GM18951 (cell line): Measurements from ENCODE around the gene STEAP1B.

ENCODE experiments used
- POLR2A ChIP-seq: IDR thresholded peaks from 4 replicates; pipeline ENCODE4 v1.6.1; 2011; ENCODE audit warnings: mild to moderate bottlenecking; ENCODE audit not compliant: insufficient read length, insufficient read depth; ENCODE audit errors: extremely low read depth
- in situ Hi-C: fragments of 300-500 bp; cut with MboI; formaldehyde crosslinking; loops from one replicate; pipeline ENCODE4 v1.12.0; 2022; ENCODE audit warnings: low sequenced_read_pairs, mixed read lengths, inconsistent platforms; ENCODE audit not compliant: unreplicated experiment

Gene STEAP1B

GRCh38 chr7:22420008-22420407 lies 80.0 kb downstream of the STEAP1B start:
- TF ChIP-seq POLR2A, result no peak
- in situ Hi-C loops, result no loop called here

DNA sequence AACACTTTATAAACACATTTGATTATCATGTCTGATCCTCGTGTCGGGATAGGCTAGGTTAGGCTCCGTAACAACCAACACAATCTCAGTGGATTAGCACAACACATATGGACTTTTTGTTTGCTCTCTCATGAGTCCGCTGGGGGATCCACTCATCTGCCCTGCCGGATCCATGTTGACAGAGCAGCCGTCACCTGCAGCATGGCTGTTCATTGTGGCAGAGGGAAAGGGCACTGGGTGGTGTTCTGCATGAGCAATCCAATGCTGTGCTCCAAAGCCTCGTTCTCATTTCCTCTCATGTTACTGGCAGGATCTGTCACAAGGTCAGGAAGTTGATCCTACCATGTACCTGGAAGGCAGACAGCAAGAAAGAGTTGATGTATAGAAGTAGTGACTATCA lies 80.5 kb downstream of the STEAP1B start:
- in situ Hi-C loops, result no loop called here
- TF ChIP-seq POLR2A, result no peak

GRCh38 chr7:22418251-22419046 lies 81.5 kb downstream of the STEAP1B start:
- TF ChIP-seq POLR2A, result no peak
- in situ Hi-C loops, result no loop called here

DNA sequence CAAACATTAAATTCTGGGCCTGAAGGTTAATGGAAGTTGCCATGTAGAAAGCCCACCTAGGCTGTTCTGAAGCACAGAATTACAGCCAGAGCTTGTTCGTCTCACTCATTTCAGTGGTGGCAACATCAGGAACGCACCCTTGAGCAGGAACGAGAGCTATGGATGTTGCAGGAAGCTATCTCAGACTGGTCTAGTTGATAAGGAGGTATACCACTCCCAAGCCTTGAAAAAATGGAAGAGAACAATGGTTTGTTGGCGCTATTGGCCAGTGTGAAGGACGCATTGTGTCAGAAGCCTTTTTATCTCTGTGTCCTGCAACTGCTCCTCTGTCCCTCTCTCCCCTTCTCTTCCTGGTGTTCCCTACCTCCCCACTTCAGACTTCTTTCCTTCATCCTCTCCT lies 82.1 kb downstream of the STEAP1B start:
- TF ChIP-seq POLR2A, result no peak
- in situ Hi-C loops, result no loop called here

DNA sequence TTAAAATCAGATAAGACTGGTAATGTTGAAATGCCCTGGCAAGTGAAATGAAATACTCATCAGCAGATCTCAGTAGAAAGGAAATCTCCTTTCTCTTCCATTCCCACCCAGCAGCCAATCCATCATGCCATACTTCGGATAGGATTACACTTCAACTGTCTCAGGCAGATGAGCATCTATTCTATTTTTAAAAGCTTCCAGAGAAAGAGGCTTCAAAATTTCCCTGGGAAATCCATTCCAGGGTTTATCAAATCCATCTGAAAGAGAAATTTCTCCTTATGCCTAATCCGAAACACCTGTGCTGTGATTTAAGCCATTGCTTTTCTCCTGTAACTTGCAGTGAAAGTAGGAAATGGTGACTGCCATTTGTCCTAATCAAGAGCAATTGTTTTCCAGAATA lies 82.6 kb downstream of the STEAP1B start:
- in situ Hi-C loops, result no loop called here
- no peak for TF ChIP-seq POLR2A

DNA sequence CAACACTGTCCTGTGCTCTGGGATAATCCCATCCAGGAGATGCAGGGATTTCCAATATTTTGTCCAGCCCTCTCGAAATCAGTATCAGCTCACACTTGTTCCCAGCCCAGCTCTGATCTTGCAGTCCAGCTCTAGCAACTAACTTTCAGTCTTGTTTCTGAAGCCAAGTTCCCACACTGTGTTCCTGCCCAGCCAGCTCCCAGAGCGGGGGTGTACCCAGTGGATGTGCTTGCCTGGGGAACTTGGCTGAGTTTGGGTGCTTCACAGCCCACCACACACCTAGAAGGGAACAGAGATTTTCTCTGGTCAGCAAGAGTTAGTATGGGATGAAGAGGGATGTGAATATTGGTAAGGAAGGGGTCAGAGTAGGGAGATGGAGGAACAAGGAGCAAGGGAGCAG lies 85.6 kb downstream of the STEAP1B start:
- no peak for TF ChIP-seq POLR2A
- in situ Hi-C loops, result no loop called here

- TF ChIP-seq POLR2A, result no peak
- in situ Hi-C loops, result no loop called here
Observed at GRCh38 chr7:22413211-22413610, 86.8 kb downstream of the STEAP1B start.

- no peak for TF ChIP-seq POLR2A
- in situ Hi-C loops, result no loop called here
Observed at GRCh38 chr7:22411977-22412693, 87.9 kb downstream of the STEAP1B start.

DNA sequence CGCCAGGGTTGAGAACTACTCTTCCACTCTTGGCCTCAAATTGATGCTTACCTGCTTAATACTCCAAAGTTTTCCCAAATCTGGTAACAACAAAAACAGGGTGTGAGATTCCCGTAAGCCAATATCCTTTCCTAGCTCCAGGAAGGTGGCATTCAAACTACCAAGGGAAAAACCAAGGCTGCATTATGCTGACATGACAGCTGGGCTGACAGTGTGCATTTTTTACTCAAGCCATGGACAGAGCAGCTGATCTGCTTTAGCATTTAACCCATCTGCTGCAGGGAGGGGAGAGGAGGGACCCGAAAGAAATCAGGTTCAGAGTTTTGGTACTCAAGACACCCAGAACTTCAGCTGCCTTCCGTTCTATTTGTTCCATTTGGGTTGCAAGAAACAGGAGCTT lies 93.3 kb downstream of the STEAP1B start:
- no peak for TF ChIP-seq POLR2A
- in situ Hi-C loops, result no loop called here

- in situ Hi-C loops, result no loop called here
Observed at GRCh38 chr7:22404421-22405023, 95.5 kb downstream of the STEAP1B start.

GRCh38 chr7:22403344-22403743 lies 96.6 kb downstream of the STEAP1B start:
- in situ Hi-C loops, result no loop called here
- TF ChIP-seq POLR2A, result no peak

More at GRCh38 chr7:22404421-22405023, 95.5 kb downstream of the STEAP1B start:
- no peak for TF ChIP-seq POLR2A

GRCh38 chr7:22402250-22402649 lies 97.7 kb downstream of the STEAP1B start:
- no peak for TF ChIP-seq POLR2A
- in situ Hi-C loops, result no loop called here

GRCh38 chr7:22400936-22401553 lies 98.9 kb downstream of the STEAP1B start:
- in situ Hi-C loops, result no loop called here
- TF ChIP-seq POLR2A, result no peak
